Hypothalamus (tissue), 51 donors: ENCODE results near the gene POLR2B.
A peak's percentile ranks its signal among the peaks of the same experiment; 100 is the strongest.
"Not testable (repeated sequence)": the region's sequence is repeated elsewhere in the genome, so short reads cannot be mapped to it uniquely, and the experiment has no call there.

ENCODE experiments used
- DNase-seq, 51 donors: peaks; one replicate each; lab custom pipeline; 2025; lab: John Stamatoyannopoulos, UW

The POLR2B gene

DNA sequence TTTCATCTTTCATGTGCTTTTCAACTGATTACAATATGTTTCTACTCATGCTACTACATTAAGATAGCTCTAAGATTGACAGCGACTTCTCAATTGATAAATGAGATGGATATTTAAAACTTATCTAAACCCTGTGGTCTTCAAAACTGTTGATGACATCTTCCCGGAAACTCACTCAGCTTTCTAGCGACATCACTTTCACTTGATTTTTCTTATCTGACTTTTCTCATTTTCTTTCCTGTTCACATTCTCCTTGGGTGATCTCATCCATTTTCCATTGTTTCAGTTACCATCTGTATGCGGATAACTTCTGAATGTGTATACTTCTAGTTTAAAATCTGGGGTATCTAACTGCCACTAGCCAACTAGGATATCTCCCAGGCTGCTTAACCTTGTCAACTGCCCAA lies 3.1 kb downstream of the POLR2B start:
- DNase-seq = no peak

DNA sequence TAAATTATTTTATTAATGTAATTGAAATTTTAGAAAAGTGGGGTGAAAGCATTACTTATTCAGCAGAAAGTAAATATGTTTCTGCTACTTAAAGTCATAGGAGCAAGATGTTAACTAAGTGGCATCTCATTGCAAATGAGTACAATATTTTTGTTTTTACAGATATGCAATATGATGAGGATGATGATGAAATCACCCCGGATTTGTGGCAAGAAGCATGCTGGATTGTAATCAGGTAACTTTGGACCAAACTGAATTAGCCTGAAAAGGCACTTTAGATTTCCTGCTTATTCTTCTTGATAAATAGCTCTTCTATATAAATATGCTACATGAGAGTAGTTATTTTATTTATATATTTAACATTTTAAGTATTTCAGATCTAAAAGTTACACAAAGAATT lies 7.5 kb downstream of the POLR2B start:
- no peak for DNase-seq

DNA sequence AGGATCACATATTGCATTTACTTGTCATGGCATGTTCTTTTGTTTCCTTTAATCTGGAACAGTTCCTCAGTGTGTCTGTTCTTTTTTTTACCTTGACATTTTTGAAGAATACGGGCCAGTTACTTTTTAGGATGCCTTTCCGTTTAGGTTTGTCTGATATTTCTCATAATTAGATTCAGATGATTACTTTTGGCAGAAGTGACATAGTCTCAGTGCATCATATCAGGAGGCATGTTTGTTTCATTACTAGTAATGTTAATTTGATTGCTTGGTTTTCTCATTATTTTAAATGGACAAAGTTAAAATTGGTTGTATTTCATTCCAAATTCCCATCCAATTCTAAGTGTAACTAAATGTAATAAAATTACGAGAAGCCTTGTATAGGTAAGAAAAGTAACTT lies 8.3 kb downstream of the POLR2B start:
- DNase-seq = no peak

DNA sequence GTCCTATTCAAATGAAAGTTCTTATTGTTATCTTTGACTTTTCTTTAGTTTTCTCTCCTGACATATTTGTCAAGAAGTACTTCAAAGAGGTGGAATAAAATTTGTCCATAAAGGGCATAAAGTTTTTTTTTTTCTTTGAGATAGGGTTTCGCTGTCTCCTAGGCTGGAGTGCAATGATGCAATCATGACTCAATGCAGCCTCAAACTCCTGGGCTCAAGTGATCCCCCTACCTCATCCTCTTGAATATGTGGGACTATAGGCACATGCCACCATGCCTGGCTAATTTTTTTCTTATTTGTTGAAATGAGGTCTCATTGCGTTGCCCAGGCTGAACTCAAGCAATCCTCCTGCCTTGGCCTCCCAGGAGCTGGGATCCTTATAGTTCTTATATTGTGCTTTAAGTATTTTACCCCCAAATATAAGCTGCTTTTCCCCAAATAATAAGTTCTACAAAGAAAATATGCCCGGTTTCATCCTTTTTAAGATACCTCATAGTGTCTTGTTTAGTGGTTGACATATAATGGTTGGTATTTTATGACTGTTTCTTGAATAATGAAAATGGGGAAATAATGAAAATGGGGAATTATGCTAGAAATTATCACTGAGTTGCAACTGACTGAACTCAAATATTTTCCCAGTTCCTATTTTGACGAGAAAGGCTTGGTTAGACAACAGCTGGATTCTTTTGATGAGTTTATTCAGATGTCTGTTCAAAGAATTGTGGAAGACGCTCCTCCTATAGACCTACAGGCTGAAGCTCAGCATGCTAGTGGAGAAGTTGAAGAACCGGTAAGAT lies 11.6 kb downstream of the POLR2B start:
- no peak for DNase-seq

DNA sequence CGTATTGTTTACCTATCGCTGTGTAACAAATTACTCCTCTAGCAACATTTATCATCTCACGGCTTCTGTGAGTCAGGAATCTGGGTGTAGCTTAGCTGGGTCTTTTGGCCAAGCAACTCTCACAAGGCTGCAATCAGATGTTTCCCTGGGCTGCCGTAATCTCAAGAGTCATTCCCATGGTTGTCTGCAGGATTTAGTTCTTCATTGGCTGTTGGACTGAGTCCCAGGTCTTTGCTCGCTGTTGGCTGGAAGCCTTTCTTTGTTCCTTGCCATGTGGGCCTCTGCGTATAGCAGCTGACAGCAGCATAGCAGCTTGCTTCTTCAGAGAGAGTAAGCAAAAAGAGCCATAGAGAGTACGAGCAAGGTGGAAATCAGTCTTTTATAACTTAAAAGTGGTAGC lies 16.8 kb downstream of the POLR2B start:
- DNase-seq = peak in 48 of 51 donors; percentile 1 to 85 (median 48)

DNA sequence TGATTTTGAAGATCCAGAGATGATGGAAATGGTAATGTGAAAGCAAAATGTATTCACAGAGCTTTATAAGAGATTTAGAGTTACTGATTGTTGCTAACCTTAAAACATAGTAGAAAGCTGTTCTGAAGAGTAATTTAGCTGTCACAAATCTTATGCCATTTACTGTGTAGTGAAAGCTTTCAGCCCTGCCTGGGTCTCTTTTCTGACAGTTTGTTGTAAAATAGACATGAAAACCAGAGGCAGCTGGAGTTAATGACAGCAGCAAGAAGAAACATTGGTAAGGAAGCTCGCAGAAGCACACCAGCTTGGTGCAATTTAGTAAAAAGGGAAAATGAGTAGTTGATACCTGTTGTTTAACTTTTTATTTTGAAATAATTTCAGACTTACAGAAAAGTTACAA lies 21.1 kb downstream of the POLR2B start:
- no peak for DNase-seq

DNA sequence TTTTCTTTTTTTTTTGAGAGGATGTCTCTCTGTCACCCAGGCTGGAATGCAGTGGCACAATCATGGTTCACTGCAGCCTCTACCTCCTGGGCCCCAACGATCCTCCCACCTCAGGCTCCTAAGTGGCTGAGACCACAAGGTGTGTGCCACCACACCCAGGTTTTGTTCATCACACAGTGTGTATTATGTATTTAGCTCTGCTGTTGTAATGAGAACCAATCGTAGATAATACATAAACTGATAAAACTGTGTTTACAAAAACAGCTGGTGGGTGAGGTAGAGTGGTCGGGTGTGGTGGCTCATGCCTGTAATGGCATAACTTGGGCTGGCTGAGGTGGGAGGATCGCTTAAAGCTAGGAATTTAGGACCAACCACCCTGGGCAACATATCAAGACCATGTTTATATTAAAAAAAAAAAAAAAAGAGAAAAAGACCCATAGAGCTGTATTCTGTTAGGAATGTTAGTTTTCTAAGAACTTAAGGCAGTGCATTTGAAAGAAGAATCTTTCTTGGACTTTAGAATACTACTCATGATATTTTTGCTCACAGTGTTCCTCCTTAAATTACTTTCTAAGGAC lies 34.9 kb downstream of the POLR2B start:
- no peak for DNase-seq

DNA sequence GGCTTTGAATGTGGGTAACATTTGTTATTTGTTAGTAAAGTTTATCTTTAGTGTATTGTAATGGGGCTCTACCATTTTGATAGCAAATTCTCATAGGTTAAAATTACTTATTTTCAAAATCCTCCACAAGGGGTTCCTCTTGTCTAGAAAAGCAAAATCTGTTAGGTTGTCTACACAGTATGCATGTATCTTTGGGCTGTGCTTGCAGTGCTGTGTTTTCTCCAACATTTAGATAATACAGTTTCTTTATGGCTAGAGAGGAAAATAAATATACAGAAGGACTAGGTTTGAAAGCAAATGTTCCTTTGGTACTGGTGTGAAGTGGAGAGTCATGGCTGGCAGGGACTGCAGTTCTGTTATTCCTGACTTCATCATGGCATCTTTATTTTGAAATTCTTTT lies 40.3 kb downstream of the POLR2B start:
- no peak for DNase-seq

DNA sequence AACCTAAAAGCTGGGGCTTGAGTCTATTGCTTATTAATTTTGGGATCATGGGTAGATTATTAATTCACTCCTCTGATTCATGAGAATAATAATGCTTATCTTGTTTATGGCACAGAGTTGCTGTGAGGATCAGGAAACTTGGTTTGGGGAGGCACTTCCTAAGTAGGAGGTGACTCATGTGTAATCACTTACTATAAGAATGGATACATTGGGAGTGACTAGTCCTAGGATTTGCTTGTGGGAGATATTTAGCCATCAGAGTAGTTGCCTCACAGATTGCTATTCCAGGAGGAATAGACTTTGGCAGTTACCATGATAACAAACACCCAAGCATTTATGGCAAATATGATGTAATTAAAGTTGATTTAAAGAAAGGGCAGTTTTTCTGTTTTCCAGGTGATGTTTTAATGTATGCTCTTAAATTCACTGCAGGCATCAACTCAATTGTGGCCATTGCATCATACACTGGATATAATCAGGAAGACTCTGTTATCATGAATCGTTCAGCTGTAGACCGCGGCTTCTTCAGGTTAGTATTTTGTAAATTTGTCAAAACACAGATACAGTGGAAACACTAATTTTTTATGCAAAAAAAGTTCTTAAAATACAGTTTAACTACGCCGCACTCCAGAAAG lies 41.9 kb downstream of the POLR2B start:
- DNase-seq = no peak

DNA sequence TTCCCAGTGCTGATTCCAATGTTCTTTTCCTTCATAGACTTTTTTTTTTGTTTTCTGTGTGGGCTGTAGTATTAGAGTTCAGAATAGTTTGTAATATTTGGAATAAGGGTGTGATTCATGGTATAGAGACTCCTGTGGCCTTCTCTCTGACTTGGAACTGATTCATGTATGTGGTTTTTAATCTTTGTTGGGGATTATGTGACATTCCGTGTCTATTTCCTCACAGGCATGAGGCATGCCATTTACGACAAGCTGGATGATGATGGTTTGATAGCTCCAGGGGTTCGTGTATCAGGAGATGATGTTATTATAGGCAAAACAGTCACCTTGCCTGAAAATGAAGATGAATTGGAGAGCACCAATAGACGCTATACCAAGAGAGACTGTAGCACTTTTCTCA lies 44.4 kb downstream of the POLR2B start:
- no peak for DNase-seq

DNA sequence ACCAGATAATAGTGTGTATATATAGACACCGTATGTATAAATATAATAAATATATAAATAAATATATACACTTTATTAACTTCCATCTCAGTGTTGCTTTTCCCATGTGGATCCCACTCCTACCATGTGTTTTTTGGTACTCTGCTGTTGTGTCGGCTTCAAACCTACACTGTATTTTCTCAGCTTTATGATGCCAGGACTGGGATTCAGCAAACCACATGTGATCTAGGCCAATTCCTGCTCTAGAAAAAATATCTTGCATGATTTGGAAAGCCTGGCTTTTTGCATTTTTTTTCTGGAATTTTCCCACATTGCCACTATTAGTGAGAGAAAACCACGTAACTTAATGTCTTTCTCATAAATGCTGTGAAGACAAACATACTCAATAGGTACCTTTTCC lies 55.8 kb downstream of the POLR2B start:
- DNase-seq = no peak

DNA sequence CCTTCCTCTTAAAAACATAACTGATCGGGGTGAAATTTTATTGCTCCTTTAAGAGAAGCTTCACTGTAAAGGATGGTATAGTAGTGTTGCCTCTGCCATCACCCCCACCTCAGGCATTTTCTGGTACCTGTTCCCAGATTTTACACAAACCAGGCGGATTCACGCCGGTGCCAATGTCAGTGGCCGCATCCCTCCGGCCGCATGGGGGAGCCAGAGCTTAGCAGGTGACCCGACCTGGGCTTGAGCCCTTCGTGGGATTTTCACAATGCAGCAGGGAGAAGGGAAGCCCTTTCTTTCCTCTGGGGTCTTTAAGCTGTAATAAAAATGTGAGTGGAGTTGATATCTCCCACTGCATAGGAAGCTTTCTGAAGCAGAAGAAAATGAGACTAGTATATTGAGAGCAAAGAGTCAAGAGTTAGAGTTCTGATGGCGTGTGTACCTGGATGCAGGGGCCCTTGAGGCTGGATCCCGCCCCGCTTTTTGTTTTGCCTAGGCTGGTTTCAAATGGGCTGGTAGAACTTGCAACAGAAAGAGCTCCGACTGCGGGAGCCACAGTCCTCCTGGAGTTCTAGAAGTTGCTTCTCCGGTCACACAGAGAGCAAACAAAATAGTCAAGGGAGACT lies 59.4 kb downstream of the POLR2B start:
- peak in 37 of 51 donors; percentile 1 to 68 (median 31) for DNase-seq

DNA sequence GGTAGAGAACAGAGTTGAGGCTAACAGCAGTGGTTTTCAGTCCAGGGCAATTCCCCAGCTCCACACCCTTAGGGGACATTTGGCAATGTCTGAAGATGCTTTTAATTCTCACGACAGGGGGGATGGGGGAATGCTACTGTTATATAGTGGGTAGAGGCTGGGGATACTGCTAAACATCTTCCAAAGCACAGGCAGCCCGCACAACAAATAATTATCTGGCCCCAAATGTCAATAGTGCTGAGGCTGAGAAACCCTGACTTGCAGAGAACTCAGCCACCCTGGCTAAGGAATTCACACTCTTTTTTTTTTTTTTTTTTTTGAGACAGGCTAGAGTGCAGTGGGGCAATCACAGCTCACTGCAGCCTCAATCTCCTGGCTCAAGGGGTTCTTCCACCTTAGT lies 60.6 kb downstream of the POLR2B start:
- no peak for DNase-seq

DNA sequence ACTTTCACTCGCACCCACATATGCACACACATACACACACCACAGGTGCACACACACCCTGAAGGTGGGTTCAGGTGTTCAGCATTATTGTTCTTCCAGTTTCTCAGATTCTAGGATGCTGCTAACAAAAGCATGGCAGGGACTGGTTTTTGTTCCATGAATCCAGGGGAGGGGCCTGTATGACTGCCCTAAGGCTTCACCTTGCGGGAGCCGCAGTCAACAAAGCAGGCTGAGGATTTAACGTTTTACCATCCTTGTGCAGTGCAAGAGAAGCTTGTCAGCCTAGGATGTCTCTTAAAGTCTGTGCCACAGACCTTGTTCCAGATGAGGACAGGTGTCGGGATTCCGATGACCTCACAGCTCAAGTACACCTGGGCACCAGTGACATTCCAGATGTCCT lies 61.8 kb downstream of the POLR2B start:
- DNase-seq = no peak

DNA sequence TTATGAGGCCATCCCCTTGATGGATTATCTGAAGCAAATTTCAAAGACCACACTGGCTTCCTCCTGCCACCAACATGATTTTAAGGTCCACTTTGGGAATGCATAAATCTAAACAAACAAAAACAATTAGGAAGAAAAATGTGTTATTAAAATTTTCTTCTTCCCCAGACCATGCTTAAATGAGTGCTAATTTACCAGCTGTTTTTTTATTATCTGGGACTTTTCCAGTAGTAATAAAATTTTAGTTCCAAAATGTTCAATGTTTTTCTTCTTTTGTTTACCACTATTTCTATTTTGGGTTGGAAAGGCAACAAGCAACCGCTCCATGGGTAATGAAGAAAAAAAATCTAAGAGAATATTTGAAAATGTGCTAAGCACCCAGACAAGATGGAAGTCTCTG lies 62.3 kb downstream of the POLR2B start:
- no peak for DNase-seq

DNA sequence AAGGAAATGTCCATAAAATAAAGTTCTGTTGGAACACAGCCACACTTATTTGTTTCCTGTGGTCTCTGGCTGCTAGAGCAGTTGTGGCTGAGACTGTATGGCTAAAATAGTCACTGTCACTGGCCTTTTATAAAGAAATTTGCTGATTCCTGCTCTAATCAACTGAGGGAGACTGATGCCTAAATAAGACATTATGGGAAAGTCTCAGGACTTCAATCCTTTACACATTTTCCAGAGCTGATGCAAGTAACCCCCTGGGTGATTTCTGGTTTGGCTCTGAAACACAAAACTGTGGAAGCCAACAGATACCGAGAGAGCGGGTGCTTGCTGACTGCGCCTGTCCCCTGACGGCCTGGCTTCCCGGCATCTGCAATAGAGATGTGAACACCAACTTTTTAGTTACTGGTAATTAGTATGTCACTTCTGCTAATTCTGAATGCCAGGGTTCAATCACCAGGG lies 64.0 kb downstream of the POLR2B start:
- DNase-seq = no peak

DNA sequence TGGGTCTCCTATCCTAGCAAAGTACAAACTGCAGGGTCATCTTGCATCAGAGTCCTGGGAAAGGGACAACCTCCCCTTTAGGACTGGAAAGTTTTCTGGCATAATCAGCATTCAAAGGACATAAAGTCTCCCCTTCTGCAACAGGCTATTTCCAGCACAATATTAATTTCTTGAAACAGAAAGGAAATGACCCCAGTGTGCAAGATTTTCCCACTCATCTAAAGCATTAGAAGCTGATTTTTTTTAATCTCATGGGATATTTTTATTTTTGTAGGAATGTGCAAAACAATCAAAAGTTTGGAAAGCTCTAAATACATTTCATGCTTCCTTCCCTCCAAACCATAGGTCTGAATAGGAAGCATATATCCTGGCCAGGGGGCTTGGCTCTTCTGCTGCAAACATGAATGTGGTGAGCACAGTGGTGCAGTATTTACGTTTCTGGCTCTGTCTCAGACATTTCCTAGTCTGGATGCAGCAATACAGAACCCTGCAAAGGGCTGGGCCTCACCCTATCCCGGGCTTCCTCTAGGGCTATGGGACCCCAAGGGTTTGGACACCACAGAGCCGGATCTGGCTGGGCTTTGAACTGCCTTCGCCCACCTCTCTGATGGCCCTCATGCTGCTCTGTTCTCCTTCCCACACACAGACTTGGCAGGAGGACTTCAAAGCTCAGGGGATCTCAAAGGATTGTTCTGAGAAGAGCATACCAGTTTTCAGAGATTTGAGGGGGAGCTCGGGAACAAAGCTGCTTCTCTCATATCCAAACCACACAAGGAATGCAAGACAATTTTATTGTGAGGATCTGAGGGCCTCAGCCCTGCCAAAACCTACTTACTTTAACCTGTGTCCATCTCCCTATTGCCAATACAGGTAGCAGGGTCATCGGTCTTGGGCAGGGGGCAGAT lies 64.9 kb downstream of the POLR2B start:
- no peak for DNase-seq

DNA sequence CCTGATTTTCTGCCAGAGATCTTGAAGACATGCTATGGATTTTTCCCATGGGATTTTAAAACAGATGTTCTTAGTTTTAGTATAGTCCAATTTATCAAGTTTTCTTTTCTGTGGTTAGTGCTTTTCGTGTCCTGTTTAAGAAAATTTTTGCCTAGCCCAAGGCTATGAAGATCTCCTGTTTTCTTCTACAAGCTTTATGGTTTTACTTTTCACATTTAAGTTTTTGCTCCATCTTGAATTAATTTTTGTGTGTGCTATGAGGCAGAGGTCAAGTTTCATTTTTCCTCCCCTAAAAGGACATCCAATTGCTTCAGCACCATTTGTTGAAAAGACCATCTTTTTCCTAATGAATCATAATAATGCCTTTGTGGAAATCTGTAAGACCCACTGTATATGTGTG lies 65.6 kb downstream of the POLR2B start:
- DNase-seq = no peak

DNA sequence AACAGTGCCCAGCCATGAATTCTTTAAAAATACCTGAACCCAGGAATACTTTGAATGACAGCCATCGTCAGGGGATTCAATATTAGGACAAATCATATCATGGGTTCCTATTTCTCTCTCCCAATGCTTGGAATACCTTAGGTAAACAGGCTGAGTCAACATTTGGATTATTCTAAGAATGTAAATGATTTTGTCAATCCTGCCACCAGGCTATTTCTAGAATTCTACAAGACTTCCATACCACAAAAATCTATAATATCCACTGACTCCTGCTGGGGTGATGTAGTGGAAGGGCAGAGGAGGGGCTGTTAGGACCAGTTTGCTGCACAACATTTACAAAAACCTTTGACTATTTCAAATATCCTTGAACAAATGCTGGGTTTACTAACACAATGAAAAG lies 66.3 kb downstream of the POLR2B start:
- DNase-seq = no peak

DNA sequence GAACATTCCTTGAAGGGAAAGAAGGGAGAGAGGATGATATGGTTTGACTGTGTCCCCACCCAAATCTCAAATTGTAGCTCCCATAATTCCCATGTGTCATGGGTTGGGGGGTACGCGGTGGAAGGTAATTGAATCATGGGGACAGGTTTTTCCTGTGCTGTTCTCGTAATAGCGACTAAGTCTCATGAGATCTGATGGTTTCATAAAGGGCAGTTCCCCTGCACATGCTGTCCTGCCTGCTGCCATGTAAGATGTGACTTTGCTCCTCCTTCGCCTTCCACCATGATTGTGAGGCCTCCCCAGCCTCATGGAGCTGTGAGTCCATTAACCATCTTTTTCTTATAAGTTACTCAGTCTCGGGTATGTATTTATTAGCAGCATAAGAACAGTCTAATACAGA lies 68.3 kb downstream of the POLR2B start:
- DNase-seq = not testable (repeated sequence)
